DOHH2 (cell line): ENCODE measurements around the gene SLC11A1.
A peak's percentile ranks its signal among the peaks of the same experiment; 100 is the strongest.

ENCODE experiments used
- H3F3A ChIP-seq: fragments of 200-600 bp; sonication (generic), shearing (Covaris generic); 2 replicates; pipeline ENCODE4 v1.6.0; 2016; ENCODE audit warnings: antibody characterized with exemption, mild to moderate bottlenecking; ENCODE audit not compliant: control insufficient read depth, insufficient read depth
- H3K27ac ChIP-seq: fragments of 200-600 bp; sonication (generic); 2 replicates; pipeline ENCODE4 v1.5.1; 2014; ENCODE audit warnings: low read depth, mild to moderate bottlenecking, low read length, moderate library complexity
- H3K27me3 ChIP-seq: fragments of 200-600 bp; sonication (generic); 2 replicates; pipeline ENCODE4 v1.6.1; 2014; ENCODE audit warnings: mild to moderate bottlenecking, low read length, mixed read lengths; ENCODE audit not compliant: control insufficient read depth
- H3K36me3 ChIP-seq: fragments of 200-600 bp; sonication (generic); 2 replicates; pipeline ENCODE4 v1.6.1; 2014; ENCODE audit warnings: mild to moderate bottlenecking, low read length, moderate library complexity, mixed read lengths; ENCODE audit not compliant: control insufficient read depth
- H3K4me1 ChIP-seq: fragments of 200-600 bp; sonication (generic); 2 replicates; pipeline ENCODE4 v1.6.1; 2014; ENCODE audit warnings: mild to moderate bottlenecking, low read length, mixed read lengths; ENCODE audit not compliant: control insufficient read depth
- H3K4me2 ChIP-seq: fragments of 200-600 bp; sonication (generic); 2 replicates; pipeline ENCODE4 v1.6.0; 2014; ENCODE audit warnings: mild to moderate bottlenecking, low read length, moderate library complexity
- H3K4me3 ChIP-seq: fragments of 200-600 bp; sonication (generic); 2 replicates; pipeline ENCODE4 v1.5.1; 2014; ENCODE audit warnings: mild to moderate bottlenecking, low read length, mixed read lengths
- H3K79me2 ChIP-seq: fragments of 200-600 bp; sonication (generic); 2 replicates; pipeline ENCODE4 v1.6.1; 2014; ENCODE audit warnings: mild to moderate bottlenecking, low read length, mixed read lengths; ENCODE audit not compliant: control insufficient read depth
- H3K9me2 ChIP-seq: fragments of 200-600 bp; sonication (generic); replicated peaks from 2 replicates; pipeline ENCODE4 v1.6.1; 2014; ENCODE audit warnings: mild to moderate bottlenecking, low read length, mixed read lengths; ENCODE audit not compliant: control insufficient read depth
- H3K9me3 ChIP-seq: fragments of 200-600 bp; sonication (generic); 2 replicates; pipeline ENCODE4 v1.6.1; 2014; ENCODE audit warnings: antibody characterized with exemption, low read length, mixed read lengths; ENCODE audit not compliant: control insufficient read depth, insufficient read depth
- H4K20me1 ChIP-seq: fragments of 200-600 bp; sonication (generic); 2 replicates; pipeline ENCODE4 v1.6.0; 2014; ENCODE audit warnings: low read depth, mild to moderate bottlenecking, antibody characterized with exemption, low read length, moderate library complexity; ENCODE audit not compliant: control insufficient read depth, insufficient read depth
- EZH2phosphoT487 ChIP-seq: fragments of 200-600 bp; sonication (generic); IDR thresholded peaks from 2 replicates; pipeline ENCODE4 v1.6.1; 2017; ENCODE audit warnings: borderline replicate concordance, mild to moderate bottlenecking, antibody characterized with exemption, low read length, moderate library complexity, mixed read lengths
- TF ChIP-seq, protein P1 (sequence below): fragments of 200-600 bp; sonication (generic); IDR thresholded peaks from one replicate; pipeline ENCODE4 v1.5.1; 2014; ENCODE audit warnings: antibody characterized with exemption, mild to moderate bottlenecking, low read depth, low read length; ENCODE audit not compliant: poor library complexity, severe bottlenecking

Gene SLC11A1

DNA sequence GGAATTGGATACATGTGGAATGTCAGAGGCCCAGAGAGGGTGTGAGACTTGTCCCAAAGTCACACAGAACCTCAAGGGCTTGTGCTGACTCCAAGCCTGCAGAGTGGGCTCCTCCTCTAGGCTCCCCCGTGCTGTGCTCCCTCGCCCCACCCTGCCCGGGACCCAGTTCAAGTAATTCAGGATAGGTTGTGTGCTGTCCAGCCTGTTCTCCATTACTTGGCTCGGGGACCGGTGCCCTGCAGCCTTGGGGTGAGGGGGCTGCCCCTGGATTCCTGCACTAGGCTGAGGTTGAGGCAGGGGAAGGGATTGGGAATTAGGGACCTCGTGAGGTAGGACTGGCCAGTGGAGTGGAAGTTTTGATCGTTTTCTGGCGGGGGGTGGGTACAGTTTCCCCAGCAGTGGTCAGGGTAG is 20.4 kb downstream of the SLC11A1 start:
- Histone ChIP-seq H3K27ac (no peak overlapping the region), H3K9me2 (no peaks in the 10 kb centered on the region), H3F3A (peaks cover 3% of the 10 kb centered on the region), H4K20me1 (no peaks in the 10 kb centered on the region), H3K4me1 (peaks cover 80% of the 10 kb centered on the region), H3K4me3 (no peak overlapping the region), H3K36me3 (peaks cover 49% of the 10 kb centered on the region), H3K79me2 (peaks cover 44% of the 10 kb centered on the region), H3K27me3 (no peaks in the 10 kb centered on the region), H3K4me2 (no peak overlapping the region), H3K9me3 (no peaks in the 10 kb centered on the region)
- TF ChIP-seq EZH2phosphoT487 = no peak
- TF ChIP-seq, protein P1, sequence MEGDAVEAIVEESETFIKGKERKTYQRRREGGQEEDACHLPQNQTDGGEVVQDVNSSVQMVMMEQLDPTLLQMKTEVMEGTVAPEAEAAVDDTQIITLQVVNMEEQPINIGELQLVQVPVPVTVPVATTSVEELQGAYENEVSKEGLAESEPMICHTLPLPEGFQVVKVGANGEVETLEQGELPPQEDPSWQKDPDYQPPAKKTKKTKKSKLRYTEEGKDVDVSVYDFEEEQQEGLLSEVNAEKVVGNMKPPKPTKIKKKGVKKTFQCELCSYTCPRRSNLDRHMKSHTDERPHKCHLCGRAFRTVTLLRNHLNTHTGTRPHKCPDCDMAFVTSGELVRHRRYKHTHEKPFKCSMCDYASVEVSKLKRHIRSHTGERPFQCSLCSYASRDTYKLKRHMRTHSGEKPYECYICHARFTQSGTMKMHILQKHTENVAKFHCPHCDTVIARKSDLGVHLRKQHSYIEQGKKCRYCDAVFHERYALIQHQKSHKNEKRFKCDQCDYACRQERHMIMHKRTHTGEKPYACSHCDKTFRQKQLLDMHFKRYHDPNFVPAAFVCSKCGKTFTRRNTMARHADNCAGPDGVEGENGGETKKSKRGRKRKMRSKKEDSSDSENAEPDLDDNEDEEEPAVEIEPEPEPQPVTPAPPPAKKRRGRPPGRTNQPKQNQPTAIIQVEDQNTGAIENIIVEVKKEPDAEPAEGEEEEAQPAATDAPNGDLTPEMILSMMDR = no peak

DNA sequence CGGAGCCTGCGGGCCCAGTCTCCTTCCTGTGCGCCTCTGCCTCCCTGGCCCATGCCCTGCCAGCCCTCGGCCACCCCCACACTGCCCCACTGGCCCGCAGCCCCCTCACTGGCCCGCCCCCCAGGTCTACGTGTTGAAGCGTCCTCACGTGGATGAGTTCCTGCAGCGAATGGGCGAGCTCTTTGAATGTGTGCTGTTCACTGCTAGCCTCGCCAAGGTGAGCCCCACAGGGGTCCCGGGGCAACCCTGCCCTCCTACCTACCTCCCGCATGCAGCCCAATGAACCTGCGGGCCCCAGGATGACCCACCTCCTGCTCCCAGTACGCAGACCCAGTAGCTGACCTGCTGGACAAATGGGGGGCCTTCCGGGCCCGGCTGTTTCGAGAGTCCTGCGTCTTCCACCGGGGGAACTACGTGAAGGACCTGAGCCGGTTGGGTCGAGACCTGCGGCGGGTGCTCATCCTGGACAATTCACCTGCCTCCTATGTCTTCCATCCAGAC is 20.9 kb downstream of the SLC11A1 start:
- Histone ChIP-seq H4K20me1 (no peaks in the 10 kb centered on the region), H3K27ac (no peak overlapping the region)

DNA sequence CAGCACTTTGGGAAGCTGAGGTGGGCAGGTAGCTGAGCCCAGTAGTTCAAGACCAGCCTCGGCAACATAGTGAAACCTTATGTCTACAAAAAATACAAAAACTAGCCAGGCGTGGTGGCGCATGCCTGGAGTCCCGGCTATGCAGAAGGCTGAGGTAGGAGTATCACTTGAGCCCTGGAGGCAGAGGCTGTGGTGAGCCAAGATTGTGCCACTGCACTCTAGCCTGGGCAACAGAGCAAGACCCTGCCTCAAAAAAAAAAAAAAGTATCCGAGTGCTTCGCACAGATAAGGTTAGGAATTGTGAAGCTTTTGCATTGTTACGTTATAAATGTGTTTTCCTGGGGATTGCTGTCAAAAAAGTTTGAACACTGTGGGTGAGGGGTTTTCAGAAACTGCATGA is 21.7 kb downstream of the SLC11A1 start:
- Histone ChIP-seq H3K4me2 (peak overlapping the region; percentile 91), H3K79me2 (peaks cover 41% of the 10 kb centered on the region), H3F3A (no peaks in the 10 kb centered on the region), H3K36me3 (peaks cover 49% of the 10 kb centered on the region), H3K4me1 (peaks cover 69% of the 10 kb centered on the region), H3K9me3 (no peaks in the 10 kb centered on the region), H3K27me3 (no peaks in the 10 kb centered on the region), H4K20me1 (no peaks in the 10 kb centered on the region), H3K9me2 (no peaks in the 10 kb centered on the region), H3K27ac (no peak overlapping the region), H3K4me3 (no peak overlapping the region)
- TF ChIP-seq, protein P1 = no peak
- TF ChIP-seq EZH2phosphoT487 = no peak

More for the DNA sequence above, 20.9 kb downstream of the SLC11A1 start:
- Histone ChIP-seq H3K27me3 (no peaks in the 10 kb centered on the region), H3K9me2 (no peaks in the 10 kb centered on the region), H3K4me2 (peak overlapping the region; percentile 91), H3K79me2 (peaks cover 44% of the 10 kb centered on the region), H3K4me3 (no peak overlapping the region), H3K4me1 (peaks cover 75% of the 10 kb centered on the region), H3K9me3 (no peaks in the 10 kb centered on the region), H3K36me3 (peaks cover 49% of the 10 kb centered on the region), H3F3A (no peaks in the 10 kb centered on the region)
- no peak for TF ChIP-seq EZH2phosphoT487
- TF ChIP-seq, protein P1 = no peak
